Measurements from ENCODE around the gene OAS2. TPM values are rescaled to one million over a fixed set of nuclear protein-coding genes. Genes with fewer than 3 reads are reported as not detected.

OAS2 gene
- total and polyA plus RNA-seq, 9 of the 15 experiments (the other 6 are each of a cell fraction or from before 2014, with no cell fraction given): 0.13 to 0.85 TPM; not detected in 7

DNA sequence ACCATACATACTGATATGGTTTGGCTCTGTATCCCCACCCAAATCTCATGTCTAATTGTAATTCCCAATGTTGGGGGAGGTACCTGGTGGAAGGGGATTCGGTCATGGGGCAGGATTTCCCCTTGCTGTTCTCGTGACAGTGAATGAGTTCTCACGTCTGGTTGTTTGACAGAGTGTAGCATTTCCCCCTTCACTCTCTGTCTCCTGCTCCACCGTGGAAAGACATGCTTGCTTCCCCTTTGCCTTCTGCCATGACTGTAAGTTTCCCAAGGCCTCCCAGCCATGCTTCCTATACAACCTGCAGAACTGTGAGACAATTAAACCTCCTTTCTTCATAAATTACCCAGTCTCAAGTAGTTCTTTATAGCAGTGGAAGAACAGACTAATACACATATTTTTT, 49.4 kb downstream of the OAS2 start:
- ChIA-PET POLR2A (no interaction called here), CTCF (ENCODE audit: low intra/inter-chr PET ratio) (no interaction called here)
- intact Hi-C loops (cut with micrococcal nuclease): no loop called here
- in situ Hi-C loops (cut with MboI): no loop called here
- no peaks in the 10 kb centered on the region for H3K79me2 ChIP-seq (ENCODE audit: control insufficient read depth, insufficient read depth, low read length)
- no peak overlapping the region for H3K4me3 ChIP-seq
- no peak overlapping the region for H2AFZ ChIP-seq (ENCODE audit: low read depth, low read length)
- H3K9ac ChIP-seq (ENCODE audit: insufficient read depth in 1 of 2, low read depth in 2 of 2, low read length in 2 of 2): no peak overlapping the region
- WGBS (ENCODE audit: insufficient coverage, low coverage, missing lambda C conversion rate): 0% methylated on average over 4 of the region's 4 CpGs
- no peak for ATAC-seq
- no peaks in the 10 kb centered on the region for H4K20me1 ChIP-seq (replicated peaks; ENCODE audit: control insufficient read depth, insufficient read depth, low read length)
- no peaks in the 10 kb centered on the region for H3K9me1 ChIP-seq (ENCODE audit: control insufficient read depth, insufficient read depth, low read length)
- H3K4me2 ChIP-seq (ENCODE audit: insufficient read depth, low read length): no peak overlapping the region
- H3K9me3 ChIP-seq (replicated peaks; ENCODE audit: control insufficient read depth, insufficient read depth, low read depth, low read length): no peaks in the 10 kb centered on the region
- H3K36me3 ChIP-seq (ENCODE audit: control insufficient read depth, insufficient read depth, low read length): no peaks in the 10 kb centered on the region
- no peaks in the 10 kb centered on the region for H3K4me1 ChIP-seq (replicated peaks in 1 of 2; ENCODE audit: control insufficient read depth in 2 of 2, insufficient read depth in 2 of 2, low read length in 2 of 2)
- TF ChIP-seq, protein P1, sequence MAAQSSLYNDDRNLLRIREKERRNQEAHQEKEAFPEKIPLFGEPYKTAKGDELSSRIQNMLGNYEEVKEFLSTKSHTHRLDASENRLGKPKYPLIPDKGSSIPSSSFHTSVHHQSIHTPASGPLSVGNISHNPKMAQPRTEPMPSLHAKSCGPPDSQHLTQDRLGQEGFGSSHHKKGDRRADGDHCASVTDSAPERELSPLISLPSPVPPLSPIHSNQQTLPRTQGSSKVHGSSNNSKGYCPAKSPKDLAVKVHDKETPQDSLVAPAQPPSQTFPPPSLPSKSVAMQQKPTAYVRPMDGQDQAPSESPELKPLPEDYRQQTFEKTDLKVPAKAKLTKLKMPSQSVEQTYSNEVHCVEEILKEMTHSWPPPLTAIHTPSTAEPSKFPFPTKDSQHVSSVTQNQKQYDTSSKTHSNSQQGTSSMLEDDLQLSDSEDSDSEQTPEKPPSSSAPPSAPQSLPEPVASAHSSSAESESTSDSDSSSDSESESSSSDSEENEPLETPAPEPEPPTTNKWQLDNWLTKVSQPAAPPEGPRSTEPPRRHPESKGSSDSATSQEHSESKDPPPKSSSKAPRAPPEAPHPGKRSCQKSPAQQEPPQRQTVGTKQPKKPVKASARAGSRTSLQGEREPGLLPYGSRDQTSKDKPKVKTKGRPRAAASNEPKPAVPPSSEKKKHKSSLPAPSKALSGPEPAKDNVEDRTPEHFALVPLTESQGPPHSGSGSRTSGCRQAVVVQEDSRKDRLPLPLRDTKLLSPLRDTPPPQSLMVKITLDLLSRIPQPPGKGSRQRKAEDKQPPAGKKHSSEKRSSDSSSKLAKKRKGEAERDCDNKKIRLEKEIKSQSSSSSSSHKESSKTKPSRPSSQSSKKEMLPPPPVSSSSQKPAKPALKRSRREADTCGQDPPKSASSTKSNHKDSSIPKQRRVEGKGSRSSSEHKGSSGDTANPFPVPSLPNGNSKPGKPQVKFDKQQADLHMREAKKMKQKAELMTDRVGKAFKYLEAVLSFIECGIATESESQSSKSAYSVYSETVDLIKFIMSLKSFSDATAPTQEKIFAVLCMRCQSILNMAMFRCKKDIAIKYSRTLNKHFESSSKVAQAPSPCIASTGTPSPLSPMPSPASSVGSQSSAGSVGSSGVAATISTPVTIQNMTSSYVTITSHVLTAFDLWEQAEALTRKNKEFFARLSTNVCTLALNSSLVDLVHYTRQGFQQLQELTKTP (IDR thresholded peaks at IDR 0.05; ENCODE audit: low read depth in 1 of 2, partially characterized antibody in 2 of 2): no peak
- no peak for TF ChIP-seq MAFG (tag; conservative IDR thresholded peaks at IDR 0.05)
- no peaks in the 10 kb centered on the region; a peak in 1 of 5 replicates for H3K27me3 ChIP-seq (ENCODE audit: control insufficient read depth in 2 of 2, insufficient read depth in 2 of 2, low read length in 2 of 2)
- no TSS peak for BruUV-seq (replicated peaks)
- no peak overlapping the region for H3K27ac ChIP-seq (ENCODE audit: extremely low read depth, low read depth, low read length)
- FAIRE-seq: no peak
- no peak for DNase-seq (ENCODE audit: extremely low read depth in 1 of 4, low spot score in 3 of 4)
